Lung (tissue), 12 donors: ENCODE measurements around the gene KRTAP10-1. TPM values are rescaled to one million over a fixed set of nuclear protein-coding genes. Genes with fewer than 3 reads are reported as not detected.

ENCODE experiments used
- ATAC-seq: fragments of 200-7000 bp; cut with Tn5 transposase; one replicate; pipeline ENCODE4 v1.9.1; 2020; ENCODE audit warnings: moderate number of reproducible peaks; ENCODE audit not compliant: insufficient read depth, low FRiP score
- DNase-seq, 3 donors: peaks; one replicate each; pipeline ENCODE4 v3.0.0-alpha.2; 2013 to 2017
- H3K27ac ChIP-seq, 2 donors: one replicate each; pipeline ENCODE4 v1.5.1; 2013; ENCODE audit warnings: mild to moderate bottlenecking in 2 of 2, moderate library complexity in 2 of 2, control low read depth in 1 of 2, inconsistent platforms in 1 of 2, low read depth in 1 of 2, low read length in 1 of 2
- H3K27me3 ChIP-seq, 3 donors: one replicate each; pipeline ENCODE4 v1.5.1; 2013; ENCODE audit warnings: low read length in 2 of 3; ENCODE audit not compliant: control insufficient read depth in 3 of 3, insufficient read depth in 3 of 3
- H3K36me3 ChIP-seq, 4 donors: one replicate each; pipeline ENCODE4 v1.5.1; 2013; ENCODE audit warnings: low read length in 4 of 4, mild to moderate bottlenecking in 1 of 4, moderate library complexity in 1 of 4; ENCODE audit not compliant: control insufficient read depth in 4 of 4, insufficient read depth in 4 of 4
- H3K4me1 ChIP-seq, 5 donors: one replicate each; pipeline ENCODE4 v1.5.1; 2013; ENCODE audit warnings: low read length in 5 of 5, mild to moderate bottlenecking in 2 of 5, moderate library complexity in 1 of 5; ENCODE audit not compliant: control insufficient read depth in 5 of 5, insufficient read depth in 5 of 5
- H3K4me3 ChIP-seq: one replicate; pipeline ENCODE4 v1.5.1; 2013; ENCODE audit warnings: mild to moderate bottlenecking, control low read depth, moderate library complexity
- H3K9ac ChIP-seq, 2 donors: one replicate each; pipeline ENCODE4 v1.5.1; 2013; ENCODE audit warnings: low read length in 2 of 2, control low read depth in 1 of 2; ENCODE audit not compliant: insufficient read depth in 1 of 2
- H3K9me3 ChIP-seq, 4 donors: one replicate each; pipeline ENCODE4 v1.5.1; 2013; ENCODE audit warnings: low read length in 3 of 4, mild to moderate bottlenecking in 1 of 4, moderate library complexity in 1 of 4; ENCODE audit not compliant: control insufficient read depth in 4 of 4, insufficient read depth in 3 of 4
- CTCF ChIP-seq: IDR thresholded peaks from 2 replicates; pipeline ENCODE4 v1.5.1; 2012; ENCODE audit warnings: mild to moderate bottlenecking; ENCODE audit errors: control extremely low read depth, extremely low read depth
- WGBS, 2 donors: extraction: QIAGEN DNeasy Blood & Tissue Kit; methylation state at CpG; one replicate each; pipeline ENCODE4 v1.1.7; 2013; 5-methylcytosine and 5-hydroxymethylcytosine counted together
- polyA plus RNA-seq, 2 donors: library from polyadenylated mRNA; stranded (reverse); fragments of 200-250 nt; gene quantifications; one replicate each; pipeline ENCODE4 v1.2.1, GENCODE V29; 2013
- total RNA-seq, 2 donors: library from RNA; depleted of rRNA in 1 of 2; stranded (reverse); fragments of >200 nt in 1 of 2; gene quantifications; one replicate each; pipeline ENCODE4 v1.2.1, GENCODE V29; 2014 to 2021
- donor health status: control.
- donor health status: control.
- donor health status: Bipolar disorder and iron deficiency.
- donor health status: healthy.
- donor health status: DM: yes; HTN: yes; CAD: no.

KRTAP10-1 gene
- total and polyA plus RNA-seq, 4 donors = not detected

- peaks cover 0 to 14% (median 7%) of the 10 kb centered on the region in 4 donors for H3K9me3 ChIP-seq
- 75 to 79% methylated on average over 13 of the region's 13 CpGs for whole genome bisulfite sequencing, 2 donors
- H3K9ac ChIP-seq = no peak overlapping the region
- no peaks in the 10 kb centered on the region for H3K27me3 ChIP-seq
- H3K4me1 ChIP-seq = peaks cover 0 to 9% (median 2%) of the 10 kb centered on the region in 5 donors
- H3K4me3 ChIP-seq = no peak overlapping the region
- ATAC-seq (no peak), DNase-seq (no peak)
- no peaks in the 10 kb centered on the region for H3K36me3 ChIP-seq
- no peak overlapping the region for H3K27ac ChIP-seq
- no peak for TF ChIP-seq CTCF
Measured at GRCh38 chr21:44494956-44495355, 45.0 kb downstream of the KRTAP10-1 start.

- WGBS, 2 donors = 95 to 96% methylated on average over 17 of the region's 17 CpGs
- no peak for DNase-seq
- no peak overlapping the region for H3K27ac ChIP-seq
- H3K4me1 ChIP-seq = peaks cover 0 to 9% (median 2%) of the 10 kb centered on the region in 5 donors
- no peaks in the 10 kb centered on the region for H3K36me3 ChIP-seq
- no peak for TF ChIP-seq CTCF
- no peaks in the 10 kb centered on the region for H3K27me3 ChIP-seq
- H3K9ac ChIP-seq = no peak overlapping the region
- H3K4me3 ChIP-seq = no peak overlapping the region
- ATAC-seq = no peak
- peaks cover 0 to 14% (median 7%) of the 10 kb centered on the region in 4 donors for H3K9me3 ChIP-seq
Measured at GRCh38 chr21:44494418-44494817, 45.6 kb downstream of the KRTAP10-1 start.

- Histone ChIP-seq H3K9me3 (peaks cover 0 to 14% (median 7%) of the 10 kb centered on the region in 4 donors), H3K9ac (no peak overlapping the region), H3K27ac (no peak overlapping the region), H3K4me1 (peaks cover 0 to 5% (median 2%) of the 10 kb centered on the region in 5 donors), H3K36me3 (no peaks in the 10 kb centered on the region), H3K4me3 (no peak overlapping the region), H3K27me3 (no peaks in the 10 kb centered on the region)
- no peak for ATAC-seq
- no peak for DNase-seq
- 89% methylated on average over 9 of the region's 9 CpGs for WGBS, 2 donors
- no peak for TF ChIP-seq CTCF
Measured at GRCh38 chr21:44492567-44493385, 47.2 kb downstream of the KRTAP10-1 start.
